Gastroesophageal sphincter (tissue), 4 donors: ENCODE data around the gene DHRSX. TPM values are rescaled to one million over a fixed set of nuclear protein-coding genes. Genes with fewer than 3 reads are reported as not detected.

ENCODE experiments used
- ATAC-seq: fragments of 150-250 bp; one replicate; pipeline ENCODE4 v1.9.1; 2016; ENCODE audit warnings: mild to moderate bottlenecking, moderate library complexity
- H3K27ac ChIP-seq, 4 donors: fragments of 200-600 bp; sonication (generic) in 3 of 4; 1 replicate in 3 of 4; 2 replicates in 1 of 4; pipeline ENCODE4 v1.5.1; 2016 to 2019
- H3K27me3 ChIP-seq: fragments of 200-600 bp; sonication (generic); one replicate; pipeline ENCODE4 v1.5.1; 2019
- H3K36me3 ChIP-seq, 2 donors: fragments of 200-600 bp; sonication (generic); one replicate each; pipeline ENCODE4 v1.5.1; 2019; ENCODE audit warnings: control low read depth in 1 of 2
- H3K4me1 ChIP-seq, 3 donors: fragments of 200-600 bp; sonication (generic); 1 replicate in 2 of 3; 2 replicates in 1 of 3; pipeline ENCODE4 v1.5.1; 2016 to 2019; ENCODE audit warnings: control low read depth in 2 of 3
- H3K4me3 ChIP-seq, 2 donors: fragments of 200-600 bp; sonication (generic); one replicate each; pipeline ENCODE4 v1.5.1; 2019; ENCODE audit warnings: mild to moderate bottlenecking in 1 of 2, moderate library complexity in 1 of 2
- H3K9me3 ChIP-seq, 3 donors: fragments of 200-600 bp; sonication (generic); one replicate each; pipeline ENCODE4 v1.5.1; 2017 to 2019; ENCODE audit warnings: control low read depth in 2 of 3
- CTCF ChIP-seq, 4 experiments: fragments of 200-600 bp in 2 of 4; fragments of 450-650 bp in 2 of 4; sonication (generic) in 1 of 4; IDR thresholded peaks; one replicate each; pipeline ENCODE4 v1.5.1; 2017 to 2019; ENCODE audit warnings: antibody characterized with exemption in 4 of 4, mild to moderate bottlenecking in 2 of 4, moderate library complexity in 2 of 4
- EP300 ChIP-seq: sonication (generic); formaldehyde crosslinking; IDR thresholded peaks from one replicate; pipeline ENCODE4 v1.6.1; 2017; ENCODE audit warnings: antibody characterized with exemption, mild to moderate bottlenecking
- POLR2A ChIP-seq, 2 donors: fragments of 450-650 bp; IDR thresholded peaks; one replicate each; pipeline ENCODE4 v1.6.1; 2017; ENCODE audit warnings: antibody characterized with exemption in 2 of 2, mild to moderate bottlenecking in 2 of 2, moderate library complexity in 1 of 2
- POLR2AphosphoS5 ChIP-seq: sonication (generic); formaldehyde crosslinking; IDR thresholded peaks from one replicate; pipeline ENCODE4 v1.6.1; 2017; ENCODE audit warnings: antibody characterized with exemption
- WGBS, 2 donors: methylation state at CpG; one replicate each; pipeline ENCODE4 v1.1.5; 2018; ENCODE audit warnings: low coverage in 1 of 2; 5-methylcytosine and 5-hydroxymethylcytosine counted together
- total RNA-seq, 4 donors: library from RNA; depleted of rRNA; stranded (reverse); fragments of >200 nt; gene quantifications; one replicate each; pipeline ENCODE4 v1.1.0, GENCODE V29; 2016

The DHRSX gene
- total RNA-seq, 4 donors from 2014 or later = 16.8 to 26.3 (median 21.1) TPM

GRCh38 chrX:2183193-2183725, 317.5 kb downstream of the DHRSX start:
- 84 to 88% methylated on average over 9 of the region's 14 CpGs for WGBS, 2 donors
- no peak overlapping the region for H3K4me3 ChIP-seq
- no peak overlapping the region for H3K27ac ChIP-seq
- TF ChIP-seq POLR2A (IDR thresholded peaks at IDR 0.05) (no peak), POLR2AphosphoS5 (no peak), CTCF (IDR thresholded peaks at IDR 0.05) (no peak)
- H3K36me3 ChIP-seq = no peaks in the 10 kb centered on the region
- no peaks in the 10 kb centered on the region for H3K27me3 ChIP-seq
- no peaks in the 10 kb centered on the region for H3K4me1 ChIP-seq
- H3K9me3 ChIP-seq = peaks cover 0 to 14% (median 0%) of the 10 kb centered on the region in 3 donors
- ATAC-seq = no peak

GRCh38 chrX:2177541-2177940, 323.2 kb downstream of the DHRSX start:
- ATAC-seq = no peak

GRCh38 chrX:2176733-2177132, 324.0 kb downstream of the DHRSX start:
- Histone ChIP-seq H3K27ac (no peak overlapping the region), H3K9me3 (no peaks in the 10 kb centered on the region), H3K27me3 (no peaks in the 10 kb centered on the region), H3K36me3 (peaks cover 0 to 4% of the 10 kb centered on the region in 2 donors), H3K4me1 (no peaks in the 10 kb centered on the region), H3K4me3 (no peak overlapping the region)
- ATAC-seq = no peak
- no peak for TF ChIP-seq POLR2A (IDR thresholded peaks at IDR 0.05)
- 45 to 58% methylated on average over 3 of the region's 5 CpGs for WGBS, 2 donors

More at GRCh38 chrX:2177541-2177940, 323.2 kb downstream of the DHRSX start:
- no peaks in the 10 kb centered on the region for H3K4me1 ChIP-seq
- no peaks in the 10 kb centered on the region for H3K9me3 ChIP-seq
- TF ChIP-seq POLR2AphosphoS5 (no peak), EP300 (no peak), CTCF (IDR thresholded peaks at IDR 0.05) (no peak), POLR2A (IDR thresholded peaks at IDR 0.05) (no peak)
- H3K27ac ChIP-seq = no peak overlapping the region
- peaks cover 0 to 4% of the 10 kb centered on the region in 2 donors for H3K36me3 ChIP-seq
- H3K4me3 ChIP-seq = no peak overlapping the region
- H3K27me3 ChIP-seq = no peaks in the 10 kb centered on the region
- WGBS, 2 donors = 93 to 98% methylated on average over 3 to 7 of the region's 14 CpGs

GRCh38 chrX:2176274-2176673, 324.5 kb downstream of the DHRSX start:
- Histone ChIP-seq H3K27ac (no peak overlapping the region), H3K4me1 (no peaks in the 10 kb centered on the region), H3K9me3 (no peaks in the 10 kb centered on the region), H3K27me3 (no peaks in the 10 kb centered on the region), H3K4me3 (no peak overlapping the region), H3K36me3 (peaks cover 0 to 4% of the 10 kb centered on the region in 2 donors)
- ATAC-seq = no peak
- WGBS, 2 donors = 94 to 97% methylated on average over 8 to 9 of the region's 9 CpGs
- TF ChIP-seq POLR2A (IDR thresholded peaks at IDR 0.05) (no peak), CTCF (IDR thresholded peaks at IDR 0.05) (no peak), POLR2AphosphoS5 (no peak), EP300 (no peak)

GRCh38 chrX:2172359-2172758, 328.4 kb downstream of the DHRSX start:
- no peak for ATAC-seq
- peaks cover 0 to 22% (median 0%) of the 10 kb centered on the region in 3 donors for H3K9me3 ChIP-seq
- no peak overlapping the region for H3K27ac ChIP-seq
- H3K27me3 ChIP-seq = no peaks in the 10 kb centered on the region
- no peaks in the 10 kb centered on the region for H3K4me1 ChIP-seq
- TF ChIP-seq POLR2A (IDR thresholded peaks at IDR 0.05) = no peak
- no peak for TF ChIP-seq EP300
- no peak for TF ChIP-seq CTCF (IDR thresholded peaks at IDR 0.05)
- TF ChIP-seq POLR2AphosphoS5 = no peak
- H3K36me3 ChIP-seq = peaks cover 0 to 1% of the 10 kb centered on the region in 2 donors
- H3K4me3 ChIP-seq = no peak overlapping the region
- 44 to 69% methylated on average over 6 of the region's 6 CpGs for WGBS, 2 donors

Other genes starting within 250 kb of the DHRSX start
- gene ZBED1, start within 50 bp of the DHRSX start, total RNA-seq = 10 to 100 TPM; 37.2 to 41.1 (median 39.4) TPM
- 100 to 1,000 TPM; 285 to 421 (median 292) TPM for gene CD99, start 190.3 kb upstream of the DHRSX start, total RNA-seq